Activated T-cell treated with anti-CD3 and anti-CD28 coated beads for 1 hour (primary cell): ENCODE data around the gene TNK2.
"Not testable (repeated sequence)": the region's sequence is repeated elsewhere in the genome, so short reads cannot be mapped to it uniquely, and the experiment has no call there.

Experiments
- DNase-seq: peaks from one replicate; pipeline ENCODE4 v3.0.0-alpha.2; 2020; ENCODE audit warnings: low read depth

The TNK2 gene

GRCh38 chr3:195850857-195851543, 57.4 kb downstream of the TNK2 start:
- peak; percentile 79 for DNase-seq

GRCh38 chr3:195849322-195850074, 58.9 kb downstream of the TNK2 start:
- no peak for DNase-seq

GRCh38 chr3:195847055-195847950, 61.0 kb downstream of the TNK2 start:
- no peak for DNase-seq

- no peak for DNase-seq
Observed at GRCh38 chr3:195845483-195845882, 62.9 kb downstream of the TNK2 start.

- DNase-seq: no peak
Observed at GRCh38 chr3:195844671-195845218, 63.6 kb downstream of the TNK2 start.

GRCh38 chr3:195839260-195840010, 68.9 kb downstream of the TNK2 start:
- DNase-seq: no peak

GRCh38 chr3:195838714-195839113, 69.6 kb downstream of the TNK2 start:
- no peak for DNase-seq

- DNase-seq: no peak
Observed at GRCh38 chr3:195836476-195837135, 71.7 kb downstream of the TNK2 start.

GRCh38 chr3:195835791-195836190, 72.6 kb downstream of the TNK2 start:
- DNase-seq: no peak

- DNase-seq: no peak
Observed at GRCh38 chr3:195834675-195835583, 73.4 kb downstream of the TNK2 start.

- no peak for DNase-seq
Observed at GRCh38 chr3:195829897-195830254, 78.5 kb downstream of the TNK2 start.

- DNase-seq: no peak
Observed at GRCh38 chr3:195828762-195829161, 79.6 kb downstream of the TNK2 start.

- no peak for DNase-seq
Observed at GRCh38 chr3:195825857-195826804, 82.2 kb downstream of the TNK2 start.

GRCh38 chr3:195825191-195825588, 83.2 kb downstream of the TNK2 start:
- no peak for DNase-seq

- DNase-seq: not testable (repeated sequence)
Observed at GRCh38 chr3:195824425-195825190, 83.7 kb downstream of the TNK2 start.

GRCh38 chr3:195823999-195824398, 84.4 kb downstream of the TNK2 start:
- DNase-seq: no peak

- DNase-seq: no peak
Observed at GRCh38 chr3:195823280-195823679, 85.1 kb downstream of the TNK2 start.

GRCh38 chr3:195822131-195822696, 86.1 kb downstream of the TNK2 start:
- DNase-seq: no peak
